Memory B cell (primary cell): ENCODE results near the gene ETFBKMT.
"Not testable (repeated sequence)": the region's sequence is repeated elsewhere in the genome, so short reads cannot be mapped to it uniquely, and the experiment has no call there.

Experiments used
- ATAC-seq: fragments of 150-1000 bp; cut with Tn5 transposase; 2 replicates; pipeline ENCODE4 v1.10.0; 2021; ENCODE audit warnings: low read depth, mild to moderate bottlenecking, moderate library complexity
- DNase-seq, 2 donors: peaks; one replicate each; pipeline ENCODE4 v3.0.0; 2022; ENCODE audit warnings: low spot score in 2 of 2
- H3K27ac Mint-ChIP-seq: one replicate; pipeline ENCODE4 v1.8.0; 2022; ENCODE audit warnings: mild to moderate bottlenecking, moderate library complexity, mixed read lengths
- H3K27me3 Mint-ChIP-seq: one replicate; pipeline ENCODE4 v1.8.0; 2022; ENCODE audit warnings: mixed read lengths
- H3K36me3 Mint-ChIP-seq: one replicate; pipeline ENCODE4 v1.8.0; 2022; ENCODE audit warnings: mild to moderate bottlenecking, mixed read lengths
- H3K4me1 Mint-ChIP-seq: one replicate; pipeline ENCODE4 v1.8.0; 2022; ENCODE audit warnings: mixed read lengths
- H3K4me3 Mint-ChIP-seq: one replicate; pipeline ENCODE4 v1.8.0; 2022; ENCODE audit warnings: mild to moderate bottlenecking, moderate library complexity, mixed read lengths
- H3K9me3 Mint-ChIP-seq: one replicate; pipeline ENCODE4 v1.8.0; 2022; ENCODE audit warnings: mixed read lengths

The ETFBKMT gene

GRCh38 chr12:31641509-31642090 is 17.9 kb upstream of the ETFBKMT start:
- no peak overlapping the region for H3K4me3 Mint-ChIP-seq
- no peaks in the 10 kb centered on the region for H3K36me3 Mint-ChIP-seq
- no peaks in the 10 kb centered on the region for H3K9me3 Mint-ChIP-seq
- no peak overlapping the region for H3K27ac Mint-ChIP-seq
- ATAC-seq (no peak), DNase-seq (no peak)
- peaks cover 14% of the 10 kb centered on the region for H3K4me1 Mint-ChIP-seq
- H3K27me3 Mint-ChIP-seq, result no peaks in the 10 kb centered on the region

- H3K27me3 Mint-ChIP-seq, result no peaks in the 10 kb centered on the region
- H3K4me3 Mint-ChIP-seq, result no peak overlapping the region
- peaks cover 13% of the 10 kb centered on the region for H3K4me1 Mint-ChIP-seq
- H3K9me3 Mint-ChIP-seq, result no peaks in the 10 kb centered on the region
- no peaks in the 10 kb centered on the region for H3K36me3 Mint-ChIP-seq
- no peak for ATAC-seq
- no peak overlapping the region for H3K27ac Mint-ChIP-seq
- DNase-seq, result no peak
These were observed 15.0 kb upstream of the ETFBKMT start for GRCh38 chr12:31644536-31644935.

GRCh38 chr12:31645924-31646323 is 13.6 kb upstream of the ETFBKMT start:
- Mint-ChIP-seq H3K27ac (peak overlapping the region; percentile 89), H3K9me3 (no peaks in the 10 kb centered on the region), H3K27me3 (no peaks in the 10 kb centered on the region), H3K4me3 (peak overlapping the region; percentile 38), H3K36me3 (no peaks in the 10 kb centered on the region), H3K4me1 (peaks cover 13% of the 10 kb centered on the region)
- ATAC-seq (peak; percentile 89), DNase-seq (no peak)

GRCh38 chr12:31647086-31647491 is 12.4 kb upstream of the ETFBKMT start:
- DNase-seq, result no peak
- Mint-ChIP-seq H3K9me3 (no peaks in the 10 kb centered on the region), H3K36me3 (no peaks in the 10 kb centered on the region), H3K4me3 (no peak overlapping the region), H3K4me1 (peaks cover 13% of the 10 kb centered on the region), H3K27ac (no peak overlapping the region), H3K27me3 (no peaks in the 10 kb centered on the region)
- ATAC-seq, result peak; percentile 31

- Mint-ChIP-seq H3K4me3 (no peak overlapping the region), H3K9me3 (no peaks in the 10 kb centered on the region), H3K4me1 (peaks cover 14% of the 10 kb centered on the region), H3K27ac (no peak overlapping the region), H3K36me3 (no peaks in the 10 kb centered on the region), H3K27me3 (no peaks in the 10 kb centered on the region)
- ATAC-seq, result no peak
- DNase-seq, result no peak
These were observed 8.6 kb upstream of the ETFBKMT start for GRCh38 chr12:31650918-31651317.

GRCh38 chr12:31651893-31652521 is 7.5 kb upstream of the ETFBKMT start:
- no peaks in the 10 kb centered on the region for H3K27me3 Mint-ChIP-seq
- ATAC-seq (no peak), DNase-seq (no peak)
- no peak overlapping the region for H3K4me3 Mint-ChIP-seq
- no peak overlapping the region for H3K27ac Mint-ChIP-seq
- peaks cover 7% of the 10 kb centered on the region for H3K4me1 Mint-ChIP-seq
- no peaks in the 10 kb centered on the region for H3K36me3 Mint-ChIP-seq
- H3K9me3 Mint-ChIP-seq, result no peaks in the 10 kb centered on the region

GRCh38 chr12:31655208-31655607 is 4.3 kb upstream of the ETFBKMT start:
- Mint-ChIP-seq H3K36me3 (no peaks in the 10 kb centered on the region), H3K27me3 (no peaks in the 10 kb centered on the region), H3K27ac (no peak overlapping the region), H3K9me3 (no peaks in the 10 kb centered on the region), H3K4me1 (peaks cover 11% of the 10 kb centered on the region), H3K4me3 (no peak overlapping the region)
- ATAC-seq (no peak), DNase-seq (no peak)

- Mint-ChIP-seq H3K9me3 (no peaks in the 10 kb centered on the region), H3K4me1 (peaks cover 11% of the 10 kb centered on the region), H3K27me3 (no peaks in the 10 kb centered on the region), H3K4me3 (no peak overlapping the region), H3K36me3 (no peaks in the 10 kb centered on the region), H3K27ac (no peak overlapping the region)
- DNase-seq (no peak), ATAC-seq (no peak)
These were observed 3.7 kb upstream of the ETFBKMT start for GRCh38 chr12:31655792-31656191.

GRCh38 chr12:31658471-31659086 is 909 bp upstream of the ETFBKMT start:
- DNase-seq, result no peak
- Mint-ChIP-seq H3K36me3 (peaks cover 2% of the 10 kb centered on the region), H3K27me3 (no peaks in the 10 kb centered on the region), H3K4me3 (peak overlapping the region; percentile 99), H3K9me3 (no peaks in the 10 kb centered on the region), H3K27ac (peak overlapping the region; percentile 96), H3K4me1 (peaks cover 17% of the 10 kb centered on the region)
- ATAC-seq, result peak; percentile 2

- Mint-ChIP-seq H3K9me3 (no peaks in the 10 kb centered on the region), H3K27me3 (no peaks in the 10 kb centered on the region), H3K36me3 (peaks cover 10% of the 10 kb centered on the region), H3K4me3 (no peak overlapping the region), H3K27ac (peak overlapping the region; percentile 74), H3K4me1 (peaks cover 20% of the 10 kb centered on the region)
- DNase-seq (no peak), ATAC-seq (no peak)
These were observed 2.8 kb downstream of the ETFBKMT start for GRCh38 chr12:31662176-31662849.

GRCh38 chr12:31663576-31663975 is 4.1 kb downstream of the ETFBKMT start:
- H3K9me3 Mint-ChIP-seq, result no peaks in the 10 kb centered on the region
- no peaks in the 10 kb centered on the region for H3K27me3 Mint-ChIP-seq
- no peak for DNase-seq
- H3K36me3 Mint-ChIP-seq, result peaks cover 10% of the 10 kb centered on the region
- H3K4me1 Mint-ChIP-seq, result peaks cover 18% of the 10 kb centered on the region
- no peak for ATAC-seq
- H3K4me3 Mint-ChIP-seq, result no peak overlapping the region
- H3K27ac Mint-ChIP-seq, result no peak overlapping the region

- DNase-seq (no peak), ATAC-seq (no peak)
- Mint-ChIP-seq H3K9me3 (peaks cover 2% of the 10 kb centered on the region), H3K36me3 (peaks cover 10% of the 10 kb centered on the region), H3K4me3 (no peak overlapping the region), H3K27ac (no peak overlapping the region), H3K4me1 (peaks cover 17% of the 10 kb centered on the region), H3K27me3 (no peaks in the 10 kb centered on the region)
These were observed 4.5 kb downstream of the ETFBKMT start for GRCh38 chr12:31664038-31664437.

- ATAC-seq, result no peak
- Mint-ChIP-seq H3K36me3 (peaks cover 24% of the 10 kb centered on the region), H3K27ac (no peak overlapping the region), H3K27me3 (no peaks in the 10 kb centered on the region), H3K4me1 (no peaks in the 10 kb centered on the region), H3K9me3 (peaks cover 4% of the 10 kb centered on the region), H3K4me3 (no peak overlapping the region)
- DNase-seq, result no peak
These were observed 9.5 kb downstream of the ETFBKMT start for GRCh38 chr12:31669020-31669419.

- H3K27ac Mint-ChIP-seq, H3K4me3 Mint-ChIP-seq, ATAC-seq, H3K27me3 Mint-ChIP-seq, DNase-seq, H3K4me1 Mint-ChIP-seq, H3K9me3 Mint-ChIP-seq: not testable (repeated sequence)
- H3K36me3 Mint-ChIP-seq, result peaks cover 26% of the 10 kb centered on the region
These were observed 10.1 kb downstream of the ETFBKMT start for GRCh38 chr12:31669582-31669981.
